GM06990 (cell line): ENCODE measurements around the gene DSG1.

Experiments
- DNase-seq: peaks from one replicate; pipeline ENCODE4 v3.0.0-alpha.2; 2011; ENCODE audit not compliant: insufficient read length; ENCODE audit errors: extremely low read depth
- H3K27me3 ChIP-seq: replicated peaks from 2 replicates; pipeline ENCODE4 v1.6.0; 2011; ENCODE audit warnings: low read length; ENCODE audit not compliant: control insufficient read depth, insufficient read depth
- H3K36me3 ChIP-seq: 2 replicates; pipeline ENCODE4 v1.5.1; 2011; ENCODE audit warnings: low read length; ENCODE audit not compliant: control insufficient read depth, insufficient read depth
- H3K4me3 ChIP-seq: replicated peaks from 2 replicates; pipeline ENCODE4 v1.5.1; 2011; ENCODE audit warnings: low read depth, mild to moderate bottlenecking, control low read depth, low read length
- CTCF ChIP-seq: IDR thresholded peaks from 2 replicates; pipeline ENCODE4 v1.5.1; 2011; ENCODE audit warnings: low read length, control low read depth, mild to moderate bottlenecking, inconsistent platforms; ENCODE audit not compliant: insufficient read depth, poor library complexity, severe bottlenecking

The DSG1 gene

DNA sequence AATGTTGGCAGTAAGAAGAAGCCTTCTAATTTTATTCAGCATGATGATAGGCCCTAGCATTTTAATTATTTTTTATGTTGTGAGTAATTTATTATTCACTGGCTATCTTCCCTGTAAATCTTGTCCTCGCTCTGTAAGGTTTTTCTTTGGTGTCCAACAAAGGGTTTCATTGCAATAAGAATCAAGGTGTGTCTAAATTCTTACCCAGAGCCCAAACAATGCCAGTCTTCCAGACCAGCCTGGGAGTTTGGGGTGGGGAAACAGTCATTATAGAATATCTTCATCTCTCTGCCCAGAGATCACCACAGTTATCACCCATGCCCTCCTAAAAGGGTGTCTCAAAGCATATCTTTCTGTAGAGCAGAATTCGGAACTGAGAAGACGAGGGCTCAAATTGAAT lies 58.5 kb downstream of the DSG1 start, which contains the start of gene DSG4:
DSG4 (plus strand) TSS at position 301 of the 400 bp plus-strand sequence. CDS start 135 bp downstream, outside the sequence.
- no peaks in the 10 kb centered on the region for H3K27me3 ChIP-seq
- TF ChIP-seq CTCF: no peak
- no peak within 1 kb of the TSS for H3K4me3 ChIP-seq
- H3K36me3 ChIP-seq: no peaks in the 10 kb centered on the region
- DNase-seq: no peak

- TF ChIP-seq CTCF: no peak
- H3K4me3 ChIP-seq: no peak overlapping the region
- no peak for DNase-seq
- no peaks in the 10 kb centered on the region for H3K36me3 ChIP-seq
- H3K27me3 ChIP-seq: no peaks in the 10 kb centered on the region
Measured at GRCh38 chr18:31380912-31381311, 63.0 kb downstream of the DSG1 start.

DNA sequence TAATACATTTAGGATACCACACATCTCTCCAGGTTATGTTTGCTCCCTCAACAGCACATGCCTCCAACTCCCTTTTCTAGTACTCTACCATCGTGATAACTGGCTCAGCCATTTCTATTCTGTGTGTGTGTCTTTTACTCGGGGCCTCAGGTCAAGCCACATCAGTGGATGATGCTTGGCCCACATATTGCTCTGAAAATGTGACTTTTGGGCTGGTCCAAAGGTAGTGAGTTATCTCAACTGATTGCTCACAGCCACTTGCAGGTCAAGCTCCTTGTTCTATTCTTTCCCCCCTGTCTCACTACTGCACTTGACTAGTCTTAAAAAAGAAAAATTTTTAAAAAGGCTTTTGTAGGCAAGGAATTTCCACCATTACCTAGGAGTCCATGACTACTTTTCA lies 64.1 kb downstream of the DSG1 start:
- no peaks in the 10 kb centered on the region for H3K27me3 ChIP-seq
- no peak for DNase-seq
- TF ChIP-seq CTCF: no peak
- H3K36me3 ChIP-seq: no peaks in the 10 kb centered on the region
- H3K4me3 ChIP-seq: no peak overlapping the region

DNA sequence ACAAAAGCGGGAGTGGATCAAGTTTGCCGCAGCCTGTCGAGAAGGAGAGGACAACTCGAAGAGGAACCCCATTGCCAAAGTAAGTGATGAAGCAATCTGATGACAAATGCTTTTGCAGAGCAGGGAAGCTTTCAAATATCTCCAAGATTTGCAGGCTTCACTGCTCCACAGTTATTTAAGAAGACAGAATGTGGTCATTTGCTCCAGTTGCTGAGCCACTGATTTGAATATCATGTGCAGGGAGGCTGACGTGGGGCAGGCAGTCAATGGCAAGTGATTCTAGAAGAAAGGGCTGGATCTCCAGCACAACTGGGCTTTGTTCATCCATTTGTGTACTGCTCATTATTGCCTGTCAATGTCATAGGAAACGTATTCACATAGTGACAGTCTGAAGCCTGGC lies 68.8 kb downstream of the DSG1 start:
- DNase-seq: no peak
- no peaks in the 10 kb centered on the region for H3K36me3 ChIP-seq
- no peak for TF ChIP-seq CTCF
- H3K4me3 ChIP-seq: no peak overlapping the region
- H3K27me3 ChIP-seq: no peaks in the 10 kb centered on the region

DNA sequence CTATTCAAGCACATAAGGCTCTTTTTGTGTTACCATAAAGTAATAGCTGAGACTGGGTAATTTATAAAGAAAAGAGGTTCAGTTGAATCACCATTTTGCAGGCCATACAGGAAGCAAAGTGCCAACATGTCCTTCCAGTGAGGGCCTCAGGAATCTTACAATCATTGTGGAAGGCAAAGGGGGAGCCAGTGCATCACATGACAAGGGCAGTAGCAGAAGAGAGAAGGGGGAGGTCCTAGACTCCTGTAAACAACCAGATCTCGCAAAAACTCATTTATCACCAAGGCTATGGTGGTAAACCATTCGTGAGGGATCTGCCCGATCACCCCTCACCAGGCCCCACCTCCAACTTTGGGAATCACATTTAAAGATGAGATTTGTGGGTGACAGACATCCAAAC lies 75.3 kb downstream of the DSG1 start:
- no peaks in the 10 kb centered on the region for H3K27me3 ChIP-seq
- H3K36me3 ChIP-seq: no peaks in the 10 kb centered on the region
- DNase-seq: no peak
- no peak overlapping the region for H3K4me3 ChIP-seq
- no peak for TF ChIP-seq CTCF

- Histone ChIP-seq H3K4me3 (no peak overlapping the region), H3K36me3 (no peaks in the 10 kb centered on the region), H3K27me3 (no peaks in the 10 kb centered on the region)
- DNase-seq: no peak
- no peak for TF ChIP-seq CTCF
Measured at GRCh38 chr18:31396796-31397612, 79.0 kb downstream of the DSG1 start.
